OCI-LY7 (cell line): ENCODE results near the gene HS3ST3B1. TPM values are rescaled to one million over a fixed set of nuclear protein-coding genes. Genes with fewer than 3 reads are reported as not detected.

Experiments
- BruUV-seq: library from RNA; stranded (reverse); fragments of 400-500 nt; replicated peaks from 2 replicates; lab custom pipeline; 2021; lab: Mats Ljungman, UMichigan
- CTCF ChIA-PET: fragments of 300-600 bp; sonication (Branson Sonifier 250); formaldehyde crosslinking; loops from one replicate; lab custom pipeline; 2022; ENCODE audit warnings: antibody characterized with exemption; ENCODE audit not compliant: unreplicated experiment; lab: Charles Lee
- POLR2A ChIA-PET: fragments of 300-600 bp; sonication (Branson Sonifier 250); formaldehyde crosslinking; loops from one replicate; lab custom pipeline; 2022; ENCODE audit warnings: antibody characterized with exemption; lab: Charles Lee
- DNase-seq: peaks from one replicate; pipeline ENCODE4 v3.0.0-alpha.2; 2015; ENCODE audit warnings: low spot score
- H2AFZ ChIP-seq: fragments of 200-600 bp; sonication (generic), shearing (Covaris generic); 2 replicates; pipeline ENCODE4 v1.6.1; 2014; ENCODE audit warnings: mild to moderate bottlenecking, antibody characterized with exemption, low read length, moderate library complexity
- H3K27ac ChIP-seq: fragments of 200-600 bp; sonication (generic); 2 replicates; pipeline ENCODE4 v1.5.1; 2014; ENCODE audit warnings: mixed run types, low read depth, mild to moderate bottlenecking, moderate library complexity, low read length, inconsistent platforms; ENCODE audit not compliant: poor library complexity, severe bottlenecking
- H3K36me3 ChIP-seq: fragments of 200-600 bp; sonication (generic); 2 replicates; pipeline ENCODE4 v1.6.1; 2014; ENCODE audit warnings: mild to moderate bottlenecking, antibody characterized with exemption, low read length, moderate library complexity, mixed read lengths; ENCODE audit not compliant: insufficient read depth
- H3K4me1 ChIP-seq: fragments of 200-600 bp; sonication (generic); 2 replicates; pipeline ENCODE4 v1.5.1; 2014; ENCODE audit warnings: mild to moderate bottlenecking, low read length; ENCODE audit not compliant: insufficient read depth, poor library complexity, severe bottlenecking
- H3K4me2 ChIP-seq: fragments of 200-600 bp; sonication (generic); 2 replicates; pipeline ENCODE4 v1.6.1; 2014; ENCODE audit warnings: mild to moderate bottlenecking, low read length
- H3K4me3 ChIP-seq: fragments of 200-600 bp; sonication (generic); 2 replicates; pipeline ENCODE4 v1.5.1; 2014; ENCODE audit warnings: mild to moderate bottlenecking, low read depth, low read length; ENCODE audit not compliant: poor library complexity, severe bottlenecking
- H3K79me2 ChIP-seq: fragments of 200-600 bp; sonication (generic); 2 replicates; pipeline ENCODE4 v1.6.1; 2016; ENCODE audit warnings: low read depth, mild to moderate bottlenecking, low read length, moderate library complexity, mixed read lengths; ENCODE audit not compliant: insufficient read depth
- H3K9me2 ChIP-seq: fragments of 200-600 bp; sonication (generic); 2 replicates; pipeline ENCODE4 v1.6.1; 2016; ENCODE audit warnings: mild to moderate bottlenecking, low read length, mixed read lengths; ENCODE audit not compliant: insufficient read depth
- H3K9me3 ChIP-seq: fragments of 200-600 bp; sonication (generic); 2 replicates; pipeline ENCODE4 v1.6.1; 2014; ENCODE audit warnings: mild to moderate bottlenecking, mixed run types, low read length, mixed read lengths
- H4K20me1 ChIP-seq: fragments of 200-600 bp; sonication (generic); 2 replicates; pipeline ENCODE4 v1.6.1; 2014; ENCODE audit warnings: mild to moderate bottlenecking, antibody characterized with exemption, low read length, moderate library complexity, mixed read lengths; ENCODE audit not compliant: insufficient read depth
- CTCF ChIP-seq: fragments of 200-600 bp; sonication (generic); conservative IDR thresholded peaks from 2 replicates; pipeline ENCODE4 v1.5.1; 2014; ENCODE audit warnings: mild to moderate bottlenecking, antibody characterized with exemption, low read length, moderate library complexity, mixed read lengths
- EZH2phosphoT487 ChIP-seq: fragments of 200-600 bp; sonication (generic); IDR thresholded peaks from 2 replicates; pipeline ENCODE4 v1.6.1; 2018; ENCODE audit warnings: low read depth, borderline replicate concordance, mild to moderate bottlenecking, mixed run types, antibody characterized with exemption, low read length, moderate library complexity, mixed read lengths
- intact Hi-C: fragments of 100-400 bp; cut with micrococcal nuclease; formaldehyde crosslinking; loops from one replicate; pipeline ENCODE4 v1.10.0; 2022; ENCODE audit not compliant: unreplicated experiment
- total RNA-seq, 2 experiments: library from RNA; depleted of rRNA in 1 of 2; stranded (reverse); fragments of >200 nt in 1 of 2; shearing (Covaris generic) in 1 of 2; gene quantifications; 2 replicates each; pipeline ENCODE4 v1.2.3, GENCODE V29; 2014 to 2022

Gene HS3ST3B1
- total RNA-seq, 2 experiments from 2014 or later, result 0.03 to 1.6 TPM

- Histone ChIP-seq H3K4me3 (peak overlapping the region; percentile 62), H3K79me2 (no peaks in the 10 kb centered on the region), H3K9me3 (no peaks in the 10 kb centered on the region), H3K9me2 (no peaks in the 10 kb centered on the region), H2AFZ (peak overlapping the region; percentile 59; the same call in 1 of the 2 replicates), H3K27ac (no peak overlapping the region), H3K4me2 (peak overlapping the region; percentile 73), H4K20me1 (no peaks in the 10 kb centered on the region; the same call in 1 of the 2 replicates), H3K4me1 (peaks cover 16% of the 10 kb centered on the region), H3K36me3 (no peaks in the 10 kb centered on the region)
- ChIA-PET POLR2A (interaction anchor here (0.6 kb wide), 1 partner anchor 727 kb away, joined by 3 read pairs; no protein-coding TSS in a partner anchor), CTCF (interaction anchor here (0.6 kb wide), 1 partner anchor 257 kb away, joined by 4 read pairs; no protein-coding TSS in a partner anchor)
- peak; percentile 26 for DNase-seq
- TF ChIP-seq CTCF, result no peak
- TF ChIP-seq EZH2phosphoT487, result no peak
- intact Hi-C loops, result loop anchor here (5.0 to 10.0 kb wide), 5 partner anchors 455 to 725 kb away; no protein-coding TSS in a partner anchor
- BruUV-seq, result no TSS peak
Measured at GRCh38 chr17:14302091-14302430, 1.2 kb downstream of the HS3ST3B1 start.

GRCh38 chr17:14302431-14303099, 1.7 kb downstream of the HS3ST3B1 start:
- Histone ChIP-seq H3K9me2 (no peaks in the 10 kb centered on the region), H3K9me3 (no peaks in the 10 kb centered on the region), H3K4me2 (peak overlapping the region; percentile 73), H3K36me3 (no peaks in the 10 kb centered on the region), H4K20me1 (no peaks in the 10 kb centered on the region; the same call in 1 of the 2 replicates), H3K4me1 (peaks cover 16% of the 10 kb centered on the region), H3K27ac (no peak overlapping the region), H3K79me2 (no peaks in the 10 kb centered on the region), H2AFZ (peak overlapping the region; percentile 59; the same call in 1 of the 2 replicates), H3K4me3 (peak overlapping the region; percentile 62)
- intact Hi-C loops, result loop anchor here (5.0 to 10.0 kb wide), 5 partner anchors 455 to 725 kb away; no protein-coding TSS in a partner anchor
- peak; percentile 84 for DNase-seq
- BruUV-seq, result no TSS peak
- peak; percentile 83 for TF ChIP-seq CTCF
- no peak for TF ChIP-seq EZH2phosphoT487
- ChIA-PET POLR2A (interaction anchor here (0.6 kb wide), 1 partner anchor 727 kb away, joined by 3 read pairs; no protein-coding TSS in a partner anchor), CTCF (interaction anchor here (0.6 kb wide), 1 partner anchor 257 kb away, joined by 4 read pairs; no protein-coding TSS in a partner anchor)
